GM19035 (cell line): ENCODE data around the gene GLRA2.
A peak's percentile ranks its signal among the peaks of the same experiment; 100 is the strongest.
"Not testable (repeated sequence)": the region's sequence is repeated elsewhere in the genome, so short reads cannot be mapped to it uniquely, and the experiment has no call there.

Experiments
- ATAC-seq: cut with Tn5 transposase; IDR thresholded peaks from one replicate; pipeline ENCODE4 v1.9.1; 2021; ENCODE audit not compliant: unreplicated experiment

Gene GLRA2

DNA sequence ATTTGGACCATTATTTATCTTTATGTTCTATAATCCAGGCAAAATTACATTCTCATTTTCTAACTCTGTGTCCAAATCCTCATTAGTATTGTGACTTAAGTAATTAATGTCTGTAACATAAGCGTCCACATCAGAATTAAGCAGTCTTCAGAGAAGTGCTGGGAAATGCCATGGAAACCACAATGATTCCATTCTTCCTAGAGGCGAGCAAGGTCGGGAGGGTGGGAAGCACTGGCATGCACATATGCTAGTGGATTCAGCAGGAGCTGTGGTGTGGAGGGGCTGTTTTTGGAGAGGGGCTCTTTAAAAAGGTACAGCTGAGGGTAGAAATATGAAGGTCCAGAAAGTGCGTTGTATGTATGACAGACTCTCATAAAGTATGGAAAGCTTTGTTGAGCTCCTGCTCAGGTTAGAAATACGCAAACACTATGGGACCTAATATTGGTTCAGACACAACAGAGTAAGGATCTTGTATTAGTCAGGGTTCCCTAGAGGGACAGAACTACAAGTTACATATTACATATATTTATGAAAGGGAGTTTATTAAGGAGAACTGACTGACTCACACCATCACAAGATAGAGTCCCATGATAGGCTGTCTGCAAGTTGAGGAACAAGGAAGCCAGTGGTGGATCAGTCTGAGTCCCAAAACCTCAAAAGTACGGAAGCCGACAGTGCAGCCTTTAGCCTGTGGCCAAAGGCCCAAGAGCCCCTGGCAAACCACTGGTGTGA, 61.5 kb downstream of the GLRA2 start:
- ATAC-seq, result no peak

DNA sequence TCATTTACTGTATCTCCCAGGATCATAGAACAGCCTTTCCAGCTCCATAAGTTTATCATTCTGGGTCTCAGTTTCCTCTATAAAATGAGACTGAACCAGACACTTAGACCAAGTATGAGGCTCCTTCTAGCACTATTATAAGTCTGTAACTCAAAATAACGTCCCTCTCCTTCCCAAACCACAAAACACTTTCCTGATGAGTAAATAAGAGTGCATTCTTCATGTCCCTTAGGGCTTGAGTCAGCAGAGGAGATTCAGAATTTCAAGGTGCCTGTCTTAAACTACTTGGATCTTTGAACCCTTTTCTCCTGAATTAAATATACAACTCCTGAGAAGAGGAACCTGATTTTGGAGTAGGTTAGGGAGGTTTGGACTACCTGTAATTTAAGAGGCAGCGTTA, 62.6 kb downstream of the GLRA2 start:
- no peak for ATAC-seq

DNA sequence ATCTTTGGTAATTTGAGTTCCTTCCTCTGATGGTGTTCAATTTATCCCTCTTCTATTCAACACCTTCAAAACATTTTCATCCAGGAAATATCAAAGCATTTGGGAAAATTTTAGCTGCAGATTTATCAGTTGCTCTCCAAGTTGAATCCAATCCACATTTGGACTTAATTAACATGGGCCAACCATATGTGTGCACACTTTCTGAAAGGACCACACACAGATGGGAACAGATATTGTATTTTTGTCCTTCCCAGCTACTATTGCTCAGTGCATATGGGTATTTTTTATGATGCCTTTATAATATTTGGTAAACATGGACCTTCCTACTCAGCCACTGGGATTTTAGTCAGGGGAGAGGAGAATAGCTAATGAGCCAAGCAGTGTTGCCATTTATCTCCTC, 65.2 kb downstream of the GLRA2 start:
- no peak for ATAC-seq

DNA sequence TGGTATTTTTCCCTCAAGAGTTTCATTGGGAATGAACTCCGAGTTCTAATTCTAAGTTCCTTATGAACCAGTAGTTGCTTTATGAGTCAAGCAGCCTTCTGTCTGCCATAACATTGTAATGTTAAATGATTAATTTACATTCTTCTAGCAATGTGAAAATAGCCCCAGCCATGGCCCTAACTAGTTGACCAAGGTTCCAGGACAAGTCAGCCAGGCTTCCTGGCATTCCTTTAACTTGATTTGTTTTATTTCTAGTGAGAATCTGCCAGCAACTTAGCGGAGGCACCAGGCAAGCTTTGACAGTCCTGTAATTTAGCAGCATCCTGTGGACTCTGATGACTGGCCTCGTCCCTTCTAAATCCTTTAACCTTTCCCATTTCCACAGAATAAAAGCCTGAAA, 69.0 kb downstream of the GLRA2 start:
- ATAC-seq, result no peak

DNA sequence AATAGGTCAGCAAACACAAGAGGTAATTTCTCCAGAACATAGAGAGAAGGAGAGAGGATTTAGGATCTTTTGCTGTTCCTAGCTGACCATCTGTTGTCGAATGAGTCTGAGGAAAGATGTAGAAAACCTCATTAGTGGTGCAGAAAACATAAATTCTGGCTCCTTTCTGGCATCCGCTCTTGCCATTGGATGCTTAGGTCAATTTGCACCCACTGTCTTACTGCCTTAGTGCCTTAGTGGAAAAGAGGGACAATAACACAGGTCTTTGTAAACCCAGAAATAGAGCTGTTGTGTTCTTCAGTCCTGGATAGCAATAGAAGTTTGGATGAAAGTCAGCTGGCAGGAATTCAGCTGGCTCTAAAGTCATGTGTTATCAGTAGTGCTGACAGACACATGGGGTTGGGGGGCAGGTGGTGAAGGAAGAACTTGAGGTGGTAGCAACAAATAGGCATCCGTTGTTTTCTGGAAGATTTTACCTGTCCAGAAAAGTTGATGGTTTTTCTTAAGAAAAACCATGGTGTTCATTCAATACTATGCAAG, 78.2 kb downstream of the GLRA2 start:
- ATAC-seq, result no peak

DNA sequence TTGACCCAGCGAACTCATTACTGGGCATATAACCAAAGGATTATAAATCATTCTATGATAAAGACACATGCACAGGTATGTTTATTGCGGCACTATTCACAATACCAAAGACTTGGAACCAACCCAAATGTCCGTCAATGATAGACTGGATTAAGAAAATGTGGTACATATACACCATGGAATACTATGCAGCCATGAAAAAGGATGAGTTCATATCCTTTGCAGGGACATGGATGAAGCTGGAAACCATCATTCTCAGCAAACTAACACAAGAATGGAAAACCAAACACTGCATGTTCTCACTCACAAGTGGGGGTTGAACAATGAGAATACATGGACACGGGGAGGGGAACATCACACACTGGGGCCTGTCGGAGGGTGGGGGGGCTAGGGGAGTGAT, 83.1 kb downstream of the GLRA2 start:
- ATAC-seq, result not testable (repeated sequence)

DNA sequence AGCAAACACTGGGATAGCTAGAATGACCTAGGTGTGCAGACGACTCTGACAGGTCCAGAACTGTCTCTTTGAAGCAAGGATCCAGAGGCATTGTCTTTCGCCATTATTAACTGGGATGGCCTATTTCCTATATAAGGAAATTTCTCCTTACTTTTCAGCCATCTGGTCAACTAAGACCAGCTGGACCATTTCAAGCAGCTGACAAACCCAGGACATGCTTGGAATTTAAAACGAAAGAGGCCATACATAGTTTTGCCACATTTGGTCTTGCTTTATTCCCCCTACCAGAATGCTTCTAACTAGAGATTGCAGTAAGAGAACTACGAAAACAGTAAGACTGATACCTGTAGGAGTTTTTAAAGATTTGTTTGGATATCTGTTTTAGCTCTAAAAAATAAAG, 87.0 kb downstream of the GLRA2 start:
- ATAC-seq, result no peak

DNA sequence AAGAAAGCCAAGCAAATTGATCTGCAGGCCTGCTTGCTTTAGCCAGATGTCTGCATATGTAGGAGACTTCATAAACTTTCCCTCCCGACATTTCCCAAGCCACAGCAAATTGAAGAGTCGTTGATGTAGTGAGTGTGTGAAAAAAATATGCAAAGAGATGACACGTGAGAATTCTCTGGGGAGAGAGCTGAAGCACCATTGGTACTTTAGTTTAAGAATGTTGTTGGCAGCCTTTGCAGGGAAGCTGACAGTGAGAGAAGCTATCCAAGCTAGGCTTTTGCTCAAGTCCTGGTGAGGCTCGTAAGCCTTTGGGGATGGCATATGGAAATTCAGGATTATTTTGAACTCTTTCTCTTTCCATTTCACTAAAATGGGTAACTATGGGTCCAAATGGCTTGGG, 87.5 kb downstream of the GLRA2 start:
- no peak for ATAC-seq

DNA sequence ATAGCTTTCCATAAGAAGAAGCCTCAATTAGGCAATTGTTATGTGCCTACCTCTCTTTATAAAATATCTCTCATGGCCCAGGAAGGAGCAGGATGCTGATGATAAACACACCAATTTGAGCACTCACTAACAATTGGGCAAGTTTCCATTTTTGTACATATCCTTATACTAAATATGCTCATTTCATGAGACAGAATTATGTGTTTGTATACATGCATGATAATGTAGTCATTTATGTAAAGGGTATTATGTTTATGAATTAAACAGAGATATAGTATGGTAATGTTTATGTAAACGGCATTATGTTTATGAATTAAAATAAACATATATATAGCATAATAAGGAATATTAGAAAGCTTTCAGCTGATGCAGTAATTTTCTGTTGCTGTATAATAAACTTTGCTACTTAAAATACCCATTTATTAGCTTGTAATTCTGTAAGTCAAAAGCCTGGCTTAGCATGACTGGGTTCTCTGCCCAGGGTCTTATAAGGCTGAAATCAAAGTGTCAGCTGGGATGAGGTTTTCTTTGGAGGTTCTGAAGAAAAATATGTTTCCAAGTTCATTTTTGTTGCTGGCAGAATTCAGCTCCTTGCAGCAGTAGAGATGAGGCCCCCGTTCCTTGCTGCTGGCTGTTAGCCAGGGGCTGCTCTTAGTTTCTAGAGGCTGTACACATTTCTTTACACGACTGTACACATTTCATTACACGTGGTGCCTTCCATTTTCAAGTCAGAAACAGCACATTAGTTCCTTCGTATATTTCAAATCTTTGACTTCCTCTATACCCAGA, 89.0 kb downstream of the GLRA2 start:
- ATAC-seq, result no peak

DNA sequence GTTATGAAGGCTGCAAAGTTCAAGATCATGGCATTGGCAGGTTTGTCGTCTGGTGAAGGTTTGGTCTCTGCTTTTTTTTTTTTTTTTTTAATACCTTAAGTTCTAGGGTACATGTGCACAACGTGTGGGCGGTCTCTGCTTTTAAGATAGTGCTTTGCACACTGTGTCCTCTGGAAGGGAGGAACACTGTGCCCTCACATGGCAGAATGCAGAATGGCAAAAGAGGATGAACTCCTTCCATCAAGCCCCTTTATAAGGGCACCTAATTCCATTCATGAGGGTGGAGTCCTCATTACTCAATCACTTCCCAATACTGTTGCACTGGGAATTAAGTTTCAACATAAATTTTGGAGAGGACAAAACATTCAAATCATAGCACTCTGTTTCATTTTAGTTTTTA, 101.4 kb downstream of the GLRA2 start:
- ATAC-seq, result no peak

DNA sequence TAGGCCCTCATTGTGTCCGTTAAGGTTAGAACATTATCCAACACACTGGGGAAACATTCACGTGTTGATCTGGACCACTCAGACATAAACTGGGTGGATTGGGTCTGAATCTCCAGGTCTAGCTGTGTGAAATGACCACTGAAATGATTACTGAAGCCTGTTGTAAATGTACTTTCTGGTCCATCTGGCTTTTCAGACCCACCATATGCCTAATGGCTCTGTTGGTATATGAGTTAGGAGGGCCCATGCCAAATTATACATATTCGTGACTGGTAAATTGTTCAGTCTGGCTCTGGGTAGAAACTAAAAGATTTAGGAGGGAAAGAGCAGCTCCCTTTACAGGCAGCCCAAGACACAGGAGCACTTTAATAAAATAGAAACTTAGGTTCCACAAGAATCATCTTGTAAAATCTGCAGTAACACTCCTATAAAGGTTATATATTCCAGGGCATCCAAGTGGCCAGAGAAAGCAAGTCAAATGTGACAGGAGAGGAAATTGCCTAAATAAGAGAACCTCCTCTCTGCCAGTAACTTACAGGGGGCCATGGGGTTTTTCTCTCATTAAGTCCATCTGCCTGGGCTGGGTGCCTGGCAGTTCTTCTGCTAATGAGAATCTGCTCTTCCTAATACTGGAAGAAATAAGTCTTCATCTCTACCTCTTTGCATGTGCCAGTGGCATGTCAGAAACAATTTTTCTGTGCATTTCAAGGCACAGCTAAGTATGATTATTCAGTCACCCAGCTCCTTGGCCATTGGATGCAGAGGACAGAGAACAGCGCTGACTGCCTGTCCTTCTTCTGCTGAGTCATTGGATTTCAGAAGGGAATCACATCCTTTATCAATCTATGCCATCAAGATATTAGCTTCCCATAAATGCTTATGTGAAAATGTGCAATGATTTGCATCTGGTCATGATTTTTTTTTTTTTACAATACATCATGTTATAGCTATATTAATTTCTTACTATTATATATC, 112.6 kb downstream of the GLRA2 start:
- no peak for ATAC-seq

DNA sequence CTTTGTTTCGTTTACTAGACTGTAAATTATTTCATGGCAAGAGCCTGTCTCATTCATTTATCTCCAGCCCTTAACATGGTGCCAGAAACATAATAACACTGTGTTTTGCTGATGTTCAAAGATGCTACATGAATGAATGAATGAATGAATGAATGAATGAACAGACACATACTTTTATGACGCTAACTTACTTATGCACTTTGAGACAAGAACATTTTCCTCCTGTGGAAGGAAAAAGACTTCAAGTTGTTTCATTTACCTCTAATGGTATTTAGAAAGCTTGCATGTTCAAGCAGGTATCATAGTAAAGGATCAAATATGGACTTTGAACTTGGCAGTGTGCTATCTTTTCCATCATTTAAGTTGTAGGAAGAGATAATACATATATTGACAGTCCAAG, 131.6 kb downstream of the GLRA2 start:
- no peak for ATAC-seq

DNA sequence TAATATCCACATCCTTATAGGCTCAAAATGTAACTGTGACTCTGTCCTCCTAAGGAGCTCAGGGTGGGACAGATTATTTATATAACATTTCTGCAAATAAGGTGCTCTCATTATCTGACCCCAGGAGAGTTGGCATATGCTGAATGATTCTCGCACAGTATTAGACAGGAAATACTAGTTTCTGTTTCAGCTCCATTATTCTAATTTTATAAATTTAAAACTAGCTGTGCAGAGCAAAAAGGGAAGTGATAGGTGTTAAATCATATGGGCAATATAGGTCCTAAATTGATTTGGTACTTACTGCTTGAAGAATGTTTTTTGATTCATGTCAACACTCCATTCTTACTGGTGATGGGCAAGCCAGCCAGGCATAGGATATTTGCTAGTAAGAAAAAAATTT, 141.5 kb downstream of the GLRA2 start:
- ATAC-seq, result peak; percentile 76

DNA sequence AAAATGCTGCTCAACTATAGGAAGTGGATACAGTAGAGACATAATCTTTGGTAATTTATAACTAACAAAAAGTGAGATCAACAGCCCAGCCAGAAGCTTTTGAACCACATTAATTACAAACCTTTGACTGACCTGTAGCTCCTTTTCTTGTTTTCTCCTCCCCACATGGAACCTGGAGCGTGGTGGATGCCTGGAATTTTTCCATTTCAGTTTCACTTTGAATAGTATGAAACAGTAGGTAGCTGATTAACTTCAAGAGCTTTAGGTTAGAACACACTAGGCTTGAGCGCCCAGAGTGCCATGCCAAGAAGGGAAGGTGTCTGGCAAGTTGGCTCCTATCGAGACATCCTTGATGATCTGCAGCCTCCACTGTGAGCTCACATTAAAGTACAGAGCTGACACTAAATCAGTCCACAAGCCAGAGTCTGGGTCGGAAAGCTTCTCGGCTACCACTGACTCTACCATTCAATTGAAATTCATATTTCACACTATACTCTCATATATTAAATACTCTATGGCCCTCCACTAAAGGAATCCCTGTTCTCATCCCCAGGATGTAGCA, 143.4 kb downstream of the GLRA2 start:
- no peak for ATAC-seq

DNA sequence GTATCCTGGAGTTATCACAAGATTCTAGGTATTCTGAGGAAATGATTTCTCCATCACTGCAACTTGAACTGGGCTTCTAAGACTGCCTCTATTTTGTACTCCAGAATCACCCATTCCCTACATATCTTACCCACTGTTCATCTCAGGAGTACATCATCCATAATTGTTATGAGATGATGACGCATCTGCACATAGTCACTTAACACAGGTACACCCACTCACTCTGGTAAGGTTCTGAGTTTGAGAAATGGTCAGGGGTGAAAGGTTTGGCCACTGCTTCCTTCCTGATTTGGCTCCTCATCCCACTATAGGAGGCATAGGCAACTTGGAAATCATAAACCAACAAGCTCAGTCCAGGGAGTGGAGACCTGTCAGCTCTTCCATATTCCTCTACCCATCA, 143.9 kb downstream of the GLRA2 start:
- ATAC-seq, result no peak

DNA sequence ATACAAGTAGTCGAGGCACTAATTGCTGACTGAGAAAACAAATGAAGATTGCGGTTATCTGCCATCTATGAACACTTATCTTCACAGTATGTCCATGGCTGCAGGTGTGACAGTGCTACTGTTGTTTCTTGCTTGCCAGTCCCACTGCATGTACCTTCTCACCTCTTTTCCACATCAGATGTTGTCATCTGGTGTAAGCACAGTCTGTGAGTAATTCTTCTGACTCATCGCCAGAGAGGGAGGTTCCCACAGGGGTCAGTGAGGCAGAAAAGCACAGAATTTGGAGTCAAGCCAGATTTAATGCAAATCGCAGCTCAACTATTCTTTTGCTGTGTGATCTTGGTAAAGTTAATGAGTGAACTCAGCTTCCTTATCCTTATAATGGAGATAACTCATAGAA, 144.4 kb downstream of the GLRA2 start:
- ATAC-seq, result peak; percentile 89

DNA sequence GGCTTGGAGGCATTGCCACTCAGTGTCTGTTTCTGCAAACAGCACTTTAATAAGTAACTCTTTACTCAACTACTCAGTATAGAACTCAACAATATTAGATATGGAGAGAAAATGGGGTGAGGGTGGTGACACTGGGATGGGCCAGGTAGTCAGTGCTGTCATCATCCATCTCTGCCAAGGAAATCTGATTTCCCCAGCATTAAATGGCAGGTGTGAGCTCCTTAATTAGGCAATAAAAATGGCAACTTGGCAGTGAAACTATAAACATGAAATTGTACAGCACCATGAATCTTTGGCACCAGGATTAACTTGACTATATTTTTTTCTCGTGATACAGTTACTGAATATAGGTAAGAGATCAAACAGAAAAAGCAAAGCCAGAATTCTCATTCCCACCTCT, 146.2 kb downstream of the GLRA2 start:
- ATAC-seq, result no peak

DNA sequence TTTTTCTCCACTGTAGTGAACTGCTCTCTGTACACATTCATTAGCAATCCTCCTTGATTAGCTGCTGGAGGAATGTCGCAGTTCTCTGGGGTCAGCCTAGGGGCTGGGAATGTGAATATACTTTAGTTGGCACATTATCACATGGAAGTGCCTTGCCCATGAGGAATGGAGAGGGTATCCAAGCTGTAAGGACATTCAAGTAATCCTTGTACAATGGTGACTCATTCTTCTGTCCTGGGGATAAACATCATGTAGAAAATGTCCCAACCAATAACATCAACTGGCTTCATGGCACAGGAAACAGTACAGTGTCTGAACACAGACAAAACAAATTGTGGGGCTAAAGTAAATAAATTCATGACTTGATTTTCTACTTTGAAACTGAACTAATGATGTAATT, 147.1 kb downstream of the GLRA2 start:
- ATAC-seq, result no peak

DNA sequence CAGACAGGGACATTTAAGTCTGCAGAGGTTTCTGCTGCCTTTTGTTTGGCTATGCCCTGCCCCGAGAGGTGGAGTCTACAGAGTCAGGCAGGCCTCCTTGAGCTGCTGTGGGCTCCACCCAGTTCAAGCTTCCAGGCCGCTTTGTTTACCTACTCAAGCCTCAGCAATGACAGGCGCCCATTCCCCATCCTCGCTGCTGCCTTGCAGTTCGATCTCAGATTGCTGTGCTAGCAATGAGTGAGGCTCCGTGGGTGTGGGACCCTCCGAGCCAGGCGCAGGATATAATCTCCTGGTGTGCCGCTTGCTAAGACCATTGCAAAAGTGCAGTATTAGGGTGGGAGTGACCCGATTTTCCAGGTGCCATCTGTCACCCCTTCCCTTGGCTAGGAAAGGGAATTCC, 159.0 kb downstream of the GLRA2 start:
- ATAC-seq, result not testable (repeated sequence)

DNA sequence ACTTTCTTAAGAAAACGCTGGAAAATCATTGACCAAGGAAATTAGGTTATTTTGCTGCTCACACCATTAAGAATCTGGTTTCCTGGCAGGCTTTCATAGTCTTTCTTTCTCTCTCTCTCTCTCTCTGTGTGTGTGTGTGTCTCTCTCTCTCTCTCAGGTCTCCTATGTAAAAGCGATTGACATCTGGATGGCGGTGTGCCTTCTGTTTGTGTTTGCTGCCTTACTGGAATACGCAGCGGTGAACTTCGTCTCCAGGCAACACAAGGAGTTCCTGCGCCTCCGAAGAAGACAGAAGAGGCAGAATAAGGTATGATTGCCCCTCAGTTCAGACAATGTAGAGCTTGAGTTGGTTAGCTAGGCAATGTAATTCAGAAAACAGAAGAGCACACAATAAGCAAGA, 161.2 kb downstream of the GLRA2 start:
- ATAC-seq, result no peak

DNA sequence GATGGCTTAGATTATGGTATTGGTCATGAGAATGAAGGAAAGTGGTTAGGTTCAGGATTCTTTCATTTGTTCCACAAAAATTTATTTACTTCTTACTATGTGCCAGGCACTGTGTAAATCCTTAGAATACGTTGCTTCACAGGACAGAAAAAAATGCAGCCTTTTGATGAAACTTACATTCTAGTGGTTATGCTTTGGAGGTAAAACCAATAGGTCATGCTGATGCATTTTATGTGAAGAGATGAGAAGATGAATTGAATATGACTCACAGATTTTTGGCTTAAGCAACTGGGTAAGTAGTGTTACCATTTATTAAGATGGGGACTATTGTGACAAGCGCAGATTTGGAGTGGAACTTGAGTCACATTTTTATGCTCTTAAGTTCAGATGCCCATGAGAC, 165.3 kb downstream of the GLRA2 start:
- no peak for ATAC-seq
